Neural progenitor cell (in vitro differentiated cells): Measurements from ENCODE around the gene IL6R. TPM values are rescaled to one million over a fixed set of nuclear protein-coding genes. Genes with fewer than 3 reads are reported as not detected.

Source experiments
- DNase-seq: peaks from one replicate; pipeline ENCODE4 v3.0.0-alpha.2; 2016; ENCODE audit warnings: low spot score
- H2AFZ ChIP-seq: fragments of 200-600 bp; sonication (generic); replicated peaks from 2 replicates; pipeline ENCODE4 v1.6.1; 2016; ENCODE audit warnings: antibody characterized with exemption
- H3F3A ChIP-seq: fragments of 200-600 bp; sonication (generic); 2 replicates; pipeline ENCODE4 v1.6.1; 2016; ENCODE audit warnings: antibody characterized with exemption, low read depth
- H3K27ac ChIP-seq: fragments of 200-600 bp; sonication (generic); 2 replicates; pipeline ENCODE4 v1.5.1; 2016; ENCODE audit warnings: mild to moderate bottlenecking
- H3K27me3 ChIP-seq: fragments of 200-600 bp; sonication (generic); 2 replicates; pipeline ENCODE4 v1.6.1; 2016; ENCODE audit warnings: mild to moderate bottlenecking, moderate library complexity
- H3K36me3 ChIP-seq: fragments of 200-600 bp; sonication (generic); 2 replicates; pipeline ENCODE4 v1.5.1; 2016
- H3K4me1 ChIP-seq: fragments of 200-600 bp; sonication (generic); 2 replicates; pipeline ENCODE4 v1.6.1; 2016; ENCODE audit warnings: mixed run types
- H3K4me2 ChIP-seq: fragments of 200-600 bp; sonication (generic); 2 replicates; pipeline ENCODE4 v1.6.1; 2016
- H3K4me3 ChIP-seq: fragments of 200-600 bp; sonication (generic); 2 replicates; pipeline ENCODE4 v1.5.1; 2016
- H3K79me2 ChIP-seq: fragments of 200-600 bp; sonication (generic); 2 replicates; pipeline ENCODE4 v1.6.1; 2016; ENCODE audit warnings: low read depth
- H3K9ac ChIP-seq: fragments of 200-600 bp; sonication (generic); 2 replicates; pipeline ENCODE4 v1.6.1; 2016
- H3K9me3 ChIP-seq: fragments of 200-600 bp; sonication (generic); 2 replicates; pipeline ENCODE4 v1.5.1; 2016; ENCODE audit warnings: low read depth
- H4K20me1 ChIP-seq: fragments of 200-600 bp; sonication (generic); 2 replicates; pipeline ENCODE4 v1.6.1; 2016; ENCODE audit warnings: low read depth
- H3K27ac Mint-ChIP-seq: 3 replicates; pipeline ENCODE4 v1.8.0; 2021; ENCODE audit warnings: mixed read lengths
- H3K27me3 Mint-ChIP-seq: 2 replicates; pipeline ENCODE4 v1.8.0; 2022; ENCODE audit warnings: low read depth, mild to moderate bottlenecking, inconsistent platforms, moderate library complexity, mixed read lengths; ENCODE audit not compliant: insufficient read depth
- H3K36me3 Mint-ChIP-seq: 3 replicates; pipeline ENCODE4 v1.8.0; 2021; ENCODE audit warnings: mixed read lengths
- H3K4me1 Mint-ChIP-seq: 3 replicates; pipeline ENCODE4 v1.8.0; 2021; ENCODE audit warnings: mixed read lengths
- H3K4me3 Mint-ChIP-seq: 3 replicates; pipeline ENCODE4 v1.8.0; 2021; ENCODE audit warnings: mild to moderate bottlenecking, moderate library complexity, mixed read lengths
- H3K9me3 Mint-ChIP-seq: 3 replicates; pipeline ENCODE4 v1.8.0; 2020; ENCODE audit warnings: mixed read lengths
- EZH2 ChIP-seq: fragments of 200-600 bp; sonication (generic); IDR thresholded peaks from 2 replicates; pipeline ENCODE4 v1.6.1; 2017; ENCODE audit warnings: antibody characterized with exemption, mild to moderate bottlenecking, moderate library complexity
- EZH2phosphoT487 ChIP-seq: fragments of 200-600 bp; sonication (generic); IDR thresholded peaks from 2 replicates; pipeline ENCODE4 v1.6.1; 2017; ENCODE audit warnings: antibody characterized with exemption
- total RNA-seq: library from RNA; depleted of rRNA; stranded (reverse); fragments of >200 nt; gene quantifications from 2 replicates; pipeline ENCODE4 v1.2.3, GENCODE V29; 2015; ENCODE audit warnings: low replicate concordance
- TF ChIP-seq, protein P1 (sequence below): fragments of 200-600 bp; sonication (generic); IDR thresholded peaks from 2 replicates; pipeline ENCODE4 v1.5.1; 2017; ENCODE audit warnings: antibody characterized with exemption, mild to moderate bottlenecking

The IL6R gene
- total RNA-seq, 1 donor from 2014 or later = not detected

- no peaks in the 10 kb centered on the region for H3K36me3 Mint-ChIP-seq
- Histone ChIP-seq H3K4me3 (no peak overlapping the region), H3K4me2 (no peak overlapping the region), H3K36me3 (no peaks in the 10 kb centered on the region), H3K27ac (no peak overlapping the region), H3K9me3 (no peaks in the 10 kb centered on the region), H3K79me2 (no peaks in the 10 kb centered on the region), H3K27me3 (no peaks in the 10 kb centered on the region), H3F3A (no peaks in the 10 kb centered on the region), H4K20me1 (no peaks in the 10 kb centered on the region), H3K9ac (no peak overlapping the region), H3K4me1 (peaks cover 8% of the 10 kb centered on the region), H2AFZ (no peak overlapping the region)
- peaks cover 9% of the 10 kb centered on the region for H3K27me3 Mint-ChIP-seq
- no peak overlapping the region for H3K27ac Mint-ChIP-seq
- TF ChIP-seq EZH2 (no peak), EZH2phosphoT487 (no peak)
- TF ChIP-seq, protein P1, sequence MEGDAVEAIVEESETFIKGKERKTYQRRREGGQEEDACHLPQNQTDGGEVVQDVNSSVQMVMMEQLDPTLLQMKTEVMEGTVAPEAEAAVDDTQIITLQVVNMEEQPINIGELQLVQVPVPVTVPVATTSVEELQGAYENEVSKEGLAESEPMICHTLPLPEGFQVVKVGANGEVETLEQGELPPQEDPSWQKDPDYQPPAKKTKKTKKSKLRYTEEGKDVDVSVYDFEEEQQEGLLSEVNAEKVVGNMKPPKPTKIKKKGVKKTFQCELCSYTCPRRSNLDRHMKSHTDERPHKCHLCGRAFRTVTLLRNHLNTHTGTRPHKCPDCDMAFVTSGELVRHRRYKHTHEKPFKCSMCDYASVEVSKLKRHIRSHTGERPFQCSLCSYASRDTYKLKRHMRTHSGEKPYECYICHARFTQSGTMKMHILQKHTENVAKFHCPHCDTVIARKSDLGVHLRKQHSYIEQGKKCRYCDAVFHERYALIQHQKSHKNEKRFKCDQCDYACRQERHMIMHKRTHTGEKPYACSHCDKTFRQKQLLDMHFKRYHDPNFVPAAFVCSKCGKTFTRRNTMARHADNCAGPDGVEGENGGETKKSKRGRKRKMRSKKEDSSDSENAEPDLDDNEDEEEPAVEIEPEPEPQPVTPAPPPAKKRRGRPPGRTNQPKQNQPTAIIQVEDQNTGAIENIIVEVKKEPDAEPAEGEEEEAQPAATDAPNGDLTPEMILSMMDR = no peak
- H3K9me3 Mint-ChIP-seq = no peaks in the 10 kb centered on the region
- no peak overlapping the region for H3K4me3 Mint-ChIP-seq
- DNase-seq = no peak
- H3K4me1 Mint-ChIP-seq = peaks cover 11% of the 10 kb centered on the region
Measured at GRCh38 chr1:154488922-154489321, 83.8 kb downstream of the IL6R start.

DNA sequence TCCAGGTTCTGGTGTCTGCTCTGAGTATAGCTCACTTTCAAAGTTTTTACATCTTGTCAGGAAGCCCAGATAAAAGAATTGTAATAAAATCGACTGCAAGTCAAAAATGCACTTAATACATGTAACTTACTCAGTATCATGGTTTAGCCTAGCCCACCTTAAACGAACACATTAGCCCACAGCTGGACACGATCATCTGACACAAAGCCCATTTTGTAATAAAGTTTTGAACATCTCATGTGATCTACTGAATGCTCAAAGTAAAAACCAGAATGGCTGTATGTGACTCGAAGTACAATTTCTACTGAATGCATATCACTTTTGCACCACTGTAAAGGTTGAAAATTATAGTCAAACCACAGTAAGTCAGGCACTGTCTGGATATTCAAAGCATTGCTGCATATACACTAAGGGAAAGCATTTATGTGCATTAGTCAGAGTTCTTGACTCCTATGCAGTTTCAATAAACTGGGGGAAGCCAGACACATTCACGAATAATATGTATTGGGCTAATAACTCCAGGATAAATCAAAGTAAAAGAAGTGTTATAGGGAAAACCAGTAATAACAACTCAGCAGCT lies 84.6 kb downstream of the IL6R start:
- Histone ChIP-seq H3K4me2 (no peak overlapping the region), H3K9me3 (no peaks in the 10 kb centered on the region), H3F3A (no peaks in the 10 kb centered on the region), H3K79me2 (no peaks in the 10 kb centered on the region), H3K4me1 (peaks cover 8% of the 10 kb centered on the region), H3K27me3 (no peaks in the 10 kb centered on the region), H3K9ac (no peak overlapping the region), H2AFZ (no peak overlapping the region), H3K27ac (no peak overlapping the region), H3K36me3 (no peaks in the 10 kb centered on the region), H3K4me3 (no peak overlapping the region), H4K20me1 (no peaks in the 10 kb centered on the region)
- Mint-ChIP-seq H3K4me3 (no peak overlapping the region), H3K4me1 (peaks cover 11% of the 10 kb centered on the region), H3K27ac (no peak overlapping the region), H3K27me3 (peaks cover 8% of the 10 kb centered on the region), H3K36me3 (no peaks in the 10 kb centered on the region), H3K9me3 (no peaks in the 10 kb centered on the region)
- TF ChIP-seq, protein P1 = no peak
- TF ChIP-seq EZH2phosphoT487 = no peak
- no peak for TF ChIP-seq EZH2
- DNase-seq = no peak

DNA sequence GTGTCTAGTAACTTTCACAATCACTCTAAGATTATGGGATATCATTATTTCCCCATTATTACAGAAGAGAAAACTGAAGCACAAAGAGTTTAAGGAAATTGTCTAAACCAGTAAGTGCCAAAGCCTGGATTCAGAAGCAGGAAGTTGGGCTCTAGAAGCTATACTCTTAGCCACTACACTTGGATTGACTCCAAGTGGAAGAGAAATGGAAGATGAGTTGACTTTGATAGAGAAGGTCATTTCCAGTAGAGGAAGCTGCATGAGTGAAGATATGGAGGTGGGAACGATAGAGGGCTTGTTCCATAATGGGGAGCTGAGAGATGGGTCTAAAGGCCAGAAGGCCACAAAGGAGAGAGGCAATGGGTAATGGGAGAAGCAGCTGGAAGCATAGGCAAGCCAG lies 85.2 kb downstream of the IL6R start:
- H3K9me3 Mint-ChIP-seq = no peaks in the 10 kb centered on the region
- DNase-seq = no peak
- H3K27me3 Mint-ChIP-seq = peaks cover 8% of the 10 kb centered on the region
- Histone ChIP-seq H3K9ac (no peak overlapping the region), H3K4me1 (peaks cover 8% of the 10 kb centered on the region), H3K4me3 (no peak overlapping the region), H3K27me3 (no peaks in the 10 kb centered on the region), H4K20me1 (no peaks in the 10 kb centered on the region), H3K4me2 (no peak overlapping the region), H3F3A (no peaks in the 10 kb centered on the region), H3K27ac (no peak overlapping the region), H2AFZ (no peak overlapping the region), H3K9me3 (no peaks in the 10 kb centered on the region), H3K36me3 (no peaks in the 10 kb centered on the region), H3K79me2 (no peaks in the 10 kb centered on the region)
- H3K36me3 Mint-ChIP-seq = no peaks in the 10 kb centered on the region
- TF ChIP-seq, protein P1 = no peak
- no peak for TF ChIP-seq EZH2phosphoT487
- no peak for TF ChIP-seq EZH2
- no peak overlapping the region for H3K4me3 Mint-ChIP-seq
- H3K27ac Mint-ChIP-seq = no peak overlapping the region
- H3K4me1 Mint-ChIP-seq = peaks cover 11% of the 10 kb centered on the region
